Effector memory CD4-positive, alpha-beta T cell (primary cell): ENCODE measurements around the gene PCBP3.

Experiments
- DNase-seq, 3 donors: peaks; one replicate each; pipeline ENCODE4 v3.0.0-alpha.2; 2020
- H3K27ac ChIP-seq: 2 replicates; pipeline ENCODE4 v1.7.0; 2013; ENCODE audit warnings: mild to moderate bottlenecking, low read length, moderate library complexity; ENCODE audit not compliant: insufficient read depth, poor library complexity, severe bottlenecking
- H3K27me3 ChIP-seq: replicated peaks from 2 replicates; pipeline ENCODE4 v1.7.0; 2013; ENCODE audit warnings: mild to moderate bottlenecking, low read length; ENCODE audit not compliant: insufficient read depth, control insufficient read depth, poor library complexity, severe bottlenecking
- H3K36me3 ChIP-seq: 2 replicates; pipeline ENCODE4 v1.7.0; 2013; ENCODE audit warnings: mild to moderate bottlenecking, low read length, moderate library complexity; ENCODE audit not compliant: control insufficient read depth, insufficient read depth
- H3K4me1 ChIP-seq: 2 replicates; pipeline ENCODE4 v1.7.0; 2013; ENCODE audit warnings: low read length, mild to moderate bottlenecking; ENCODE audit not compliant: control insufficient read depth, insufficient read depth, poor library complexity, severe bottlenecking
- H3K4me3 ChIP-seq: 2 replicates; pipeline ENCODE4 v1.7.0; 2013; ENCODE audit warnings: low read length, low read depth, mild to moderate bottlenecking; ENCODE audit not compliant: insufficient read depth, poor library complexity, severe bottlenecking
- H3K9me3 ChIP-seq: 2 replicates; pipeline ENCODE4 v1.7.0; 2013; ENCODE audit warnings: mild to moderate bottlenecking, low read length, moderate library complexity; ENCODE audit not compliant: control insufficient read depth

Gene PCBP3

DNA sequence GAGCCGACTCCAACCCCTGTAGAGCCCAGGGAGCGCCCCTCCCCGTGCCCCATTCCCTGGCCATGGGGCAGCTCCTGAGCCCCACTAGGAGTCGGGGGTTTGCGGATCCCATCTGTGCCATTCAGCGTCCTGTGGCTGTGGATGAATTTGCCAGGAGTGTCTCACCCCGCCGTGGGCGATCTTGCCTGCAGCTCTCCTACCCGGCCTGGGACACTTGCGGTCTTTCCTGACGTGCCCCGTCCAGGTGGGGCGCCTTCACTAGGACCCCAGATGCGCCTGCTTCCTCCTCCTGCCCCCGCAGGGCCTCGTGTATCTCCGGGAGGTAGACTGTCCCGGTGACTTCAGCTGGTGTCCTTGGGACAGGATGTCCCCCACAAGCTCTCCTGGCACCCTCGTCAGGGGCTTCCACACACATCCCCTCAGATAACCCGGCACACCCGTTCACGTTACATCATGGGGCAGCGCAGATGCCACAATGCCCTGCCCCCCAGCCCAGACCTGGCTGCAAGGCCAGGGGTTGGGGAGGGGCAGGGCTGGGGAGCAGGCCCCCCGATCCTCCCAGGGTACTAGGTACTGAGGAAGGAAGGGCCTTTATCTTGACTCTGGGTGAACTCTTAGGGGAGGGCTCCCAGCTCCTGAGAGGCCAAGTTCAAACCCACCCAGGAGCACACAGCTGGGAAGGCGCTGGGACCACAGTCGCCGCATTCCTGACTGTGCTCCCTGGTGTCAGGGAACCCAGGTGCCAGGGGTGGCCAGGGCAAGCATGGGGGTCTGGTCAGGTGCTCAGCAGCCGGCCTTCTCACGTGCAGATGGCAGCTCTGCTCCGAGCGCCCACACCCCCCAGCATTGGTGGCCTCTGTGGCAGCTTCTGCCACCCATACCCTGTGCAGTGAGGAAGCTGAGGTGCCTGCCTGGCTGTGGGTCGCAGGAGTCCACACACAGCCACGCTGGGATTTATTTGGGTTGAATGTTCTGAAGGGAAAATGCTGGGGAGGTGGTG, 284.6 kb downstream of the PCBP3 start:
- Histone ChIP-seq H3K9me3 (no peaks in the 10 kb centered on the region), H3K27ac (no peak overlapping the region), H3K27me3 (peaks cover 4% of the 10 kb centered on the region), H3K4me3 (no peak overlapping the region), H3K36me3 (no peaks in the 10 kb centered on the region), H3K4me1 (peaks cover under 1% of the 10 kb centered on the region)
- no peak for DNase-seq

DNA sequence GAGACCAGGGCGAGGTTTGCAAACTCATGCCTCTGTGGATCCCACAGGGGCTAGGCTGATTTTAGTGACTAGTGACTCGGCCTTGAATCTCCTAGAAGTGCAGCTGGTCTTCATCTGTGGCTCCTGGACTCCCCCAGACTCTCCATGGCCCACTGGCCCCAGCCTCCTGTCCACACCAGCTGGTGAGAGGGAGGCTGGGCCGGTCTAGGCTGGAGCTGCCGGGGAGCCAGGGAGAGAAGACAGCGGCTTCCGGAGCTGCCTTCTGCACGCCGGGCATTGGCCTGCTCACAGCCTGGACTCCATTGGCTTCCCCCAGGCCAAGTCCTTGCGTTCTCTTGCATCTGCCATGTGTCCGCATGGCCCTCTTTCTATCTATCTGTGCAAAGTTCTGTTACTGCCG, 285.9 kb downstream of the PCBP3 start:
- Histone ChIP-seq H3K27me3 (peaks cover 4% of the 10 kb centered on the region), H3K9me3 (no peaks in the 10 kb centered on the region), H3K4me1 (no peaks in the 10 kb centered on the region), H3K4me3 (no peak overlapping the region), H3K36me3 (no peaks in the 10 kb centered on the region), H3K27ac (no peak overlapping the region)
- DNase-seq: no peak

DNA sequence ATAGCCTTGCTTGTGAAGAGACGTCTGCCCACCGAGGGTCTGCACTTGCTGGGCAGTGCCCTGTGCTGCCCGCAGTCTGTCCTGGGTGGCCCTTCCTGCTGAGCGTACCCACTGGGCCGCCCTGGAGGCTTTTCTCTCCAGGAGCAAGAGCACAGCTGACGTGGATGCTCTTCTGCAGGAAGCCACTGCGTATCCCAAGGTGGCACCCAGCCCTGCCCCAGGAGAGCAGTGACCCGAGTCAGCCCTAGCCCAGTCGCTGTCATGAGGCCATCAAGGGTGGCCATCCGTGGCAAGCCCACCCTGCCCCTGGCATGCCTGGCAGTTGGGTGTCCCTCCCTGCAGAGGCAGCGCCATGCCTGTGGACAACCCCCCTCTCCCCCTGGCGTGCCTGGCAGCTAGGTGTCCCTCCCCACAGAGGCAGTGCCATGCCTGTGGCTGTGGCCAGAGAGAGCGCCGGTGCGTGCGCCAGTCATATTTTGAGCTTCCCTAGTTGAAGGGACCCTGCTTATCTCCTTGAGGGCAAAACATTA, 286.8 kb downstream of the PCBP3 start:
- Histone ChIP-seq H3K27me3 (peaks cover 4% of the 10 kb centered on the region), H3K4me1 (no peaks in the 10 kb centered on the region), H3K9me3 (no peaks in the 10 kb centered on the region), H3K36me3 (no peaks in the 10 kb centered on the region), H3K27ac (no peak overlapping the region), H3K4me3 (no peak overlapping the region)
- DNase-seq: no peak

DNA sequence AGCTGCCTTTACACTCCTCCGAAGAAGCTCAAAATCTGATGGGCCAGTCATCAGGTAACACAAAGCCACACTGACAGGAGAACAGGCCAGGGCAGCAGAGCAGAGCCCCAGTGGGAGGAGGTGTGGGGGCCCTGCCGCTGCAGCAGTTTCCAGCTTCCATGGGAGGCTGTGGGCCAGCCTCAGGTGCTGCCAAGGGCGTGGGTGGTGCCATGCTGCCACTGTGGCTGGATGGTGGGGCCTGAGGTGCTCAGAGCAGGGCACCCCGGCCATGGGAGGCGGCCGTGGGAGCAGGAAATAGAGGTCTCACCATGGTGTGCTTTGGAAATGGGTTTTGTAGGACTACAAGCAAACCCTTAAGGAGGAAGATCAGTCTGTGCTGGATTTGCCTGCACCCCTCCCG, 287.3 kb downstream of the PCBP3 start:
- DNase-seq: no peak
- Histone ChIP-seq H3K36me3 (no peaks in the 10 kb centered on the region), H3K4me1 (no peaks in the 10 kb centered on the region), H3K9me3 (no peaks in the 10 kb centered on the region), H3K27me3 (peaks cover 4% of the 10 kb centered on the region), H3K4me3 (no peak overlapping the region), H3K27ac (no peak overlapping the region)

DNA sequence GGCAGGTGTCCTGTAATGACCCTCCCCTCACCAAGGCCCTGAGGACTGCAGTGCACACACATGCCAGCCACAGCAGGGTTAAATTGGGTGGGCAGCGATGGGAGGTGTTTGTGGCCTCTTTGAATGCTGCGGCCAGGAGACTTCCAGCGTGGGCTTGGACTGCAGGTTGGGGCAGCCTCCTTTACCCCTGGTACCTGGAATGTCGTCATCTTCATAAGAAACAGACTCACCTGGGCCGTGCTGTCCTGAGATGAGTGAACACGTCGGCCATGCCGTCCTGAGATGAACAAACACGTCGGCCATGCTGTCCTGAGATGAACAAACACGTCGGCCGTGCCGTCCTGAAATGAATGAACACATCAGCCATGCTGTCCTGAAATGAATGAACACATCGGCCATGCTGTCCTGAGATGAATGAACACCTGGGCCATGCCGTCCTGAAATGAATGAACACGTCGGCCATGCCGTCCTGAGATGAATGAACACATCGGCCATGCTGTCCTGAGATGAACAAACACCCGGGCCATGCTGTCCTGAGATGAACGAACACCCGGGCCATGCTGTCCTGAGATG, 288.0 kb downstream of the PCBP3 start:
- peaks cover 4% of the 10 kb centered on the region for H3K27me3 ChIP-seq
- H3K4me3 ChIP-seq: no peak overlapping the region
- no peaks in the 10 kb centered on the region for H3K4me1 ChIP-seq
- no peak for DNase-seq
- no peaks in the 10 kb centered on the region for H3K9me3 ChIP-seq
- H3K36me3 ChIP-seq: no peaks in the 10 kb centered on the region
- H3K27ac ChIP-seq: no peak overlapping the region

DNA sequence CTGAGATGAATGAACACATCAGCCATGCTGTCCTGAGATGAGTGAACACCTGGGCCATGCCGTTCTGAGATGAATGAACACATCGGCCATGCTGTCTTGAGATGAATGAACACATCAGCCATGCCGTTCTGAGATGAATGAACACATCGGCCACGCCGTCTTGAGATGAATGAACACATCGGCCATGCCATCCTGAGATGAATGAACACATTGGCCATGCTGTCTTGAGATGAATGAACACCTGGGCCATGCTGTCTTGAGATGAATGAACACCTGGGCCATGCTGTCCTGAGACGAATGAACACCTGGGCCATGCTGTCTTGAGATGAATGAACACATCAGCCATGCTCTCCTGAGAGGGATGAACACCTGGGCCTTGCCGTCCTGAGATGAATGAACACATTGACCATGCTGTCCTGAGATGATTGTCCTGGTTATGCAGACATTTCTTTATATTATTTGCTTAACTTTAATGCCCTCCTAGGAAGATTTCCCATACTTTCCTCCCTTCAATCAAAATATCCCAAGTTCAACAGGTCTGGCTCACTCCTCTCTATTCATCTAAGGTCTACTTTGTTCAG, 289.5 kb downstream of the PCBP3 start:
- Histone ChIP-seq H3K9me3 (no peaks in the 10 kb centered on the region), H3K27me3 (peaks cover 4% of the 10 kb centered on the region), H3K36me3 (no peaks in the 10 kb centered on the region), H3K4me3 (no peak overlapping the region), H3K27ac (no peak overlapping the region), H3K4me1 (no peaks in the 10 kb centered on the region)
- no peak for DNase-seq

DNA sequence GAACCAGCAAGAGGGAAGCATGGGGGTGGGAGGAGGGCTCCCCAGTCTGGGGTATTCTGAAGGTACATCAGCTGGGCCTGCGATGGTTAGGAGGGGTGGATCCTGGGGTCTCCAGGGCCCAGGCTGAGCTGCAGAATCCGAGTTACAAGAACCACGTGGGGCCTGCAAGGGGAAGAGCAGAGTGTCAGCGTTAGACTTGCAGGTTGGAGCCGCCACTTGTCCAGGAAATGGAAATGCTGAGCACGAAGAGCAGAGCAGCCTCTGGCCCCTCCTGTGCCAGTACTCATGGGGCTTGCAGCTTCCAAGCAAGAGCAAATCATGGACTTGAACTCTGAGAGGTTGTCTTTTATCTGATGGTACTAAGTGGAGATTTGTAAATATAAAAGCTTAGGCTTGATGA, 290.6 kb downstream of the PCBP3 start:
- no peak overlapping the region for H3K4me3 ChIP-seq
- peaks cover 4% of the 10 kb centered on the region for H3K27me3 ChIP-seq
- H3K9me3 ChIP-seq: no peaks in the 10 kb centered on the region
- H3K4me1 ChIP-seq: no peaks in the 10 kb centered on the region
- H3K27ac ChIP-seq: no peak overlapping the region
- no peak for DNase-seq
- no peaks in the 10 kb centered on the region for H3K36me3 ChIP-seq

DNA sequence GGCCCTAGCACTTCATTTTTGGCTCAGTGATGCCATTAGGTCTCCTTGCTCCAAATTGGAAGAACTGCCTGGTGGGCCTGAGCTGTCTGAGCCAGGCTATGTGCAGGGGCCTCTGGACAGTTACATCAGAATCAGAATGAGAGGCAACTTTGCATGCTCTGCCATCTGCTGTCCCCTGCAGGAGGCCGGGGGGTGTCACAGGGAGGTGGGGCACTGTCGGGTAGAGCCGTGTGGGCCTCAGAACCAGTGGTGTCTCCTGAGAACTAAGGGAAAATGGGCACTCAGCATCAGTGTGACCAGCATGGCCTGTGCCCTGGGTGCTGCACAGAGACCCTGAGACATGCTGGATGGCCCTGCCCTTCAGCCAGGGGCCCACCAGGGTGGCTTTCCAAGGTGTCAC, 291.0 kb downstream of the PCBP3 start:
- Histone ChIP-seq H3K27me3 (peaks cover 4% of the 10 kb centered on the region), H3K4me1 (no peaks in the 10 kb centered on the region), H3K36me3 (no peaks in the 10 kb centered on the region), H3K27ac (no peak overlapping the region), H3K4me3 (no peak overlapping the region), H3K9me3 (no peaks in the 10 kb centered on the region)
- DNase-seq: no peak

DNA sequence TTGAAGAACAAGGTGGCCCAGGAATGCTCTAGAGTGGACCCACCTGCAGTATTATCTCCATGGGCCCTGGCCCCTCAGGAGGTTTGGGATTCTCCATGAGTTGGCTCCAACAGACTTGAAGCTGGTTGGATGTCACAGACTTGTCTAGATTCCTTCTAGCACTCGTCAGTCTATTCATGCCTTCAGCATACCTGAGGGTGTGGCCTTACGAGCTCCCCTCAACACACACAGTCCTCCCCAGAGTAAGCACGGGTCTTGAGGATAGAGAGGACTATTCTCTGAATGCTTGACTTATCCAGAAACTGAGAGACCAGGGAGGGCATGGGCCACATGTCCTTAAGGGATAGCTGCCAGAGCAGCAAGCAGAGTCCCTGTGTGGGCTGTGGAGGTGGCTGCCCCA, 292.1 kb downstream of the PCBP3 start:
- H3K9me3 ChIP-seq: no peaks in the 10 kb centered on the region
- H3K4me1 ChIP-seq: no peaks in the 10 kb centered on the region
- H3K4me3 ChIP-seq: no peak overlapping the region
- no peak for DNase-seq
- peaks cover 4% of the 10 kb centered on the region for H3K27me3 ChIP-seq
- no peaks in the 10 kb centered on the region for H3K36me3 ChIP-seq
- H3K27ac ChIP-seq: no peak overlapping the region
